Measurements from ENCODE around the gene LAMC1.

The LAMC1 gene

GRCh38 chr1:183105449-183105848 lies 82.2 kb downstream of the LAMC1 start:
- peaks cover 2% of the 10 kb centered on the region for H3K4me1 ChIP-seq (ENCODE audit: control insufficient read depth, insufficient read depth, low read length)
- H3K27ac ChIP-seq (ENCODE audit: low read length): no peak overlapping the region
- no peaks in the 10 kb centered on the region for H3K27me3 ChIP-seq (ENCODE audit: control insufficient read depth, insufficient read depth, low read length)
- WGBS (ENCODE audit: insufficient coverage, insufficient read length): no CpG with 5 or more reads among the region's 3 CpGs
- H3K36me3 ChIP-seq (ENCODE audit: control insufficient read depth, insufficient read depth, low read length): no peaks in the 10 kb centered on the region
- no peaks in the 10 kb centered on the region for H3K9me3 ChIP-seq (ENCODE audit: control insufficient read depth, insufficient read depth, low read length)
- no peak for DNase-seq (ENCODE audit: low read depth, low spot score)
- H3K4me3 ChIP-seq (ENCODE audit: low read length): no peak overlapping the region

GRCh38 chr1:183106166-183106565 lies 82.9 kb downstream of the LAMC1 start:
- Histone ChIP-seq H3K27me3 (ENCODE audit: control insufficient read depth, insufficient read depth, low read length) (no peaks in the 10 kb centered on the region), H3K4me1 (ENCODE audit: control insufficient read depth, insufficient read depth, low read length) (no peaks in the 10 kb centered on the region; the same call in 1 of the 2 replicates), H3K27ac (ENCODE audit: low read length) (no peak overlapping the region), H3K36me3 (ENCODE audit: control insufficient read depth, insufficient read depth, low read length) (no peaks in the 10 kb centered on the region), H3K4me3 (ENCODE audit: low read length) (no peak overlapping the region), H3K9me3 (ENCODE audit: control insufficient read depth, insufficient read depth, low read length) (no peaks in the 10 kb centered on the region)
- WGBS (ENCODE audit: insufficient coverage, insufficient read length): no CpG with 5 or more reads among the region's 4 CpGs
- no peak for DNase-seq (ENCODE audit: low read depth, low spot score)

- WGBS (ENCODE audit: insufficient coverage, insufficient read length): no CpG with 5 or more reads among the region's 2 CpGs
- no peaks in the 10 kb centered on the region for H3K27me3 ChIP-seq (ENCODE audit: control insufficient read depth, insufficient read depth, low read length)
- no peak overlapping the region for H3K4me3 ChIP-seq (ENCODE audit: low read length)
- H3K27ac ChIP-seq (ENCODE audit: low read length): no peak overlapping the region
- H3K36me3 ChIP-seq (ENCODE audit: control insufficient read depth, insufficient read depth, low read length): no peaks in the 10 kb centered on the region
- no peaks in the 10 kb centered on the region; the same call in 1 of the 2 replicates for H3K4me1 ChIP-seq (ENCODE audit: control insufficient read depth, insufficient read depth, low read length)
- no peak for DNase-seq (ENCODE audit: low read depth, low spot score)
- H3K9me3 ChIP-seq (ENCODE audit: control insufficient read depth, insufficient read depth, low read length): no peaks in the 10 kb centered on the region
Observed at GRCh38 chr1:183106746-183107145, 83.5 kb downstream of the LAMC1 start.

GRCh38 chr1:183110326-183110880 lies 87.2 kb downstream of the LAMC1 start:
- no peaks in the 10 kb centered on the region for H3K9me3 ChIP-seq (ENCODE audit: control insufficient read depth, insufficient read depth, low read length)
- no peaks in the 10 kb centered on the region for H3K36me3 ChIP-seq (ENCODE audit: control insufficient read depth, insufficient read depth, low read length)
- no peaks in the 10 kb centered on the region; the same call in 1 of the 2 replicates for H3K4me1 ChIP-seq (ENCODE audit: control insufficient read depth, insufficient read depth, low read length)
- no peaks in the 10 kb centered on the region for H3K27me3 ChIP-seq (ENCODE audit: control insufficient read depth, insufficient read depth, low read length)
- DNase-seq (ENCODE audit: low read depth, low spot score): no peak
- H3K27ac ChIP-seq (ENCODE audit: low read length): no peak overlapping the region
- no CpG with 5 or more reads among the region's 8 CpGs for WGBS (ENCODE audit: insufficient coverage, insufficient read length)
- no peak overlapping the region for H3K4me3 ChIP-seq (ENCODE audit: low read length)

GRCh38 chr1:183114441-183114840 lies 91.2 kb downstream of the LAMC1 start:
- Histone ChIP-seq H3K4me1 (ENCODE audit: control insufficient read depth, insufficient read depth, low read length) (no peaks in the 10 kb centered on the region), H3K9me3 (ENCODE audit: control insufficient read depth, insufficient read depth, low read length) (no peaks in the 10 kb centered on the region), H3K27me3 (ENCODE audit: control insufficient read depth, insufficient read depth, low read length) (no peaks in the 10 kb centered on the region), H3K4me3 (ENCODE audit: low read length) (no peak overlapping the region), H3K27ac (ENCODE audit: low read length) (no peak overlapping the region), H3K36me3 (ENCODE audit: control insufficient read depth, insufficient read depth, low read length) (peaks cover 2% of the 10 kb centered on the region; the same call in 1 of the 2 replicates)
- WGBS (ENCODE audit: insufficient coverage, insufficient read length): no CpG with 5 or more reads among the region's 9 CpGs
- DNase-seq (ENCODE audit: low read depth, low spot score): no peak

GRCh38 chr1:183116416-183116815 lies 93.2 kb downstream of the LAMC1 start:
- no peaks in the 10 kb centered on the region for H3K9me3 ChIP-seq (ENCODE audit: control insufficient read depth, insufficient read depth, low read length)
- no peaks in the 10 kb centered on the region for H3K4me1 ChIP-seq (ENCODE audit: control insufficient read depth, insufficient read depth, low read length)
- no peak overlapping the region for H3K4me3 ChIP-seq (ENCODE audit: low read length)
- H3K27ac ChIP-seq (ENCODE audit: low read length): no peak overlapping the region
- no peaks in the 10 kb centered on the region for H3K27me3 ChIP-seq (ENCODE audit: control insufficient read depth, insufficient read depth, low read length)
- DNase-seq (ENCODE audit: low read depth, low spot score): no peak
- peaks cover 2% of the 10 kb centered on the region; the same call in 1 of the 2 replicates for H3K36me3 ChIP-seq (ENCODE audit: control insufficient read depth, insufficient read depth, low read length)
- WGBS (ENCODE audit: insufficient coverage, insufficient read length): no CpG with 5 or more reads among the region's 4 CpGs

- Histone ChIP-seq H3K9me3 (ENCODE audit: control insufficient read depth, insufficient read depth, low read length) (no peaks in the 10 kb centered on the region), H3K36me3 (ENCODE audit: control insufficient read depth, insufficient read depth, low read length) (peaks cover 9% of the 10 kb centered on the region), H3K4me3 (ENCODE audit: low read length) (no peak overlapping the region), H3K27me3 (ENCODE audit: control insufficient read depth, insufficient read depth, low read length) (no peaks in the 10 kb centered on the region), H3K27ac (ENCODE audit: low read length) (no peak overlapping the region), H3K4me1 (ENCODE audit: control insufficient read depth, insufficient read depth, low read length) (no peaks in the 10 kb centered on the region)
- DNase-seq (ENCODE audit: low read depth, low spot score): no peak
- WGBS (ENCODE audit: insufficient coverage, insufficient read length): no CpG with 5 or more reads among the region's 3 CpGs
Observed at GRCh38 chr1:183121609-183122008, 98.4 kb downstream of the LAMC1 start.

- no peaks in the 10 kb centered on the region for H3K9me3 ChIP-seq (ENCODE audit: control insufficient read depth, insufficient read depth, low read length)
- H3K36me3 ChIP-seq (ENCODE audit: control insufficient read depth, insufficient read depth, low read length): peaks cover 7% of the 10 kb centered on the region
- no peaks in the 10 kb centered on the region for H3K4me1 ChIP-seq (ENCODE audit: control insufficient read depth, insufficient read depth, low read length)
- H3K27me3 ChIP-seq (ENCODE audit: control insufficient read depth, insufficient read depth, low read length): no peaks in the 10 kb centered on the region
- no peak overlapping the region for H3K4me3 ChIP-seq (ENCODE audit: low read length)
- no peak for DNase-seq (ENCODE audit: low read depth, low spot score)
- no CpG with 5 or more reads among the region's 2 CpGs for WGBS (ENCODE audit: insufficient coverage, insufficient read length)
- H3K27ac ChIP-seq (ENCODE audit: low read length): no peak overlapping the region
Observed at GRCh38 chr1:183124259-183124658, 101.0 kb downstream of the LAMC1 start.

GRCh38 chr1:183125279-183125999 lies 102.2 kb downstream of the LAMC1 start:
- H3K36me3 ChIP-seq (ENCODE audit: control insufficient read depth, insufficient read depth, low read length): peaks cover 11% of the 10 kb centered on the region
- no peaks in the 10 kb centered on the region for H3K4me1 ChIP-seq (ENCODE audit: control insufficient read depth, insufficient read depth, low read length)
- whole genome bisulfite sequencing (ENCODE audit: insufficient coverage, insufficient read length): no CpG with 5 or more reads among the region's 5 CpGs
- H3K27me3 ChIP-seq (ENCODE audit: control insufficient read depth, insufficient read depth, low read length): no peaks in the 10 kb centered on the region
- no peak overlapping the region for H3K27ac ChIP-seq (ENCODE audit: low read length)
- no peaks in the 10 kb centered on the region for H3K9me3 ChIP-seq (ENCODE audit: control insufficient read depth, insufficient read depth, low read length)
- DNase-seq (ENCODE audit: low read depth, low spot score): no peak
- no peak overlapping the region for H3K4me3 ChIP-seq (ENCODE audit: low read length)

GRCh38 chr1:183126000-183126366 lies 102.8 kb downstream of the LAMC1 start:
- no CpG with 5 or more reads among the region's 5 CpGs for WGBS (ENCODE audit: insufficient coverage, insufficient read length)
- Histone ChIP-seq H3K4me3 (ENCODE audit: low read length) (no peak overlapping the region), H3K27me3 (ENCODE audit: control insufficient read depth, insufficient read depth, low read length) (no peaks in the 10 kb centered on the region), H3K27ac (ENCODE audit: low read length) (no peak overlapping the region), H3K36me3 (ENCODE audit: control insufficient read depth, insufficient read depth, low read length) (peaks cover 11% of the 10 kb centered on the region), H3K9me3 (ENCODE audit: control insufficient read depth, insufficient read depth, low read length) (no peaks in the 10 kb centered on the region), H3K4me1 (ENCODE audit: control insufficient read depth, insufficient read depth, low read length) (no peaks in the 10 kb centered on the region)
- no peak for DNase-seq (ENCODE audit: low read depth, low spot score)

- Histone ChIP-seq H3K4me3 (ENCODE audit: low read length) (no peak overlapping the region), H3K27me3 (ENCODE audit: control insufficient read depth, insufficient read depth, low read length) (no peaks in the 10 kb centered on the region), H3K36me3 (ENCODE audit: control insufficient read depth, insufficient read depth, low read length) (peaks cover 11% of the 10 kb centered on the region), H3K9me3 (ENCODE audit: control insufficient read depth, insufficient read depth, low read length) (no peaks in the 10 kb centered on the region), H3K27ac (ENCODE audit: low read length) (no peak overlapping the region), H3K4me1 (ENCODE audit: control insufficient read depth, insufficient read depth, low read length) (no peaks in the 10 kb centered on the region)
- no CpG with 5 or more reads among the region's 1 CpG for WGBS (ENCODE audit: insufficient coverage, insufficient read length)
- no peak for DNase-seq (ENCODE audit: low read depth, low spot score)
Observed at GRCh38 chr1:183126528-183126927, 103.3 kb downstream of the LAMC1 start.

Data from iPS DF 6.9 (cell line).